HEK293 (cell line): ENCODE measurements around the gene SRD5A1.

Source experiments
- CTCF ChIA-PET: fragments of 350-600 bp; formaldehyde crosslinking; extraction: SDS; loops from one replicate; lab custom pipeline; 2021; ENCODE audit warnings: antibody characterized with exemption; lab: Yijun Ruan, JAX
- POLR2A ChIA-PET: fragments of 300-600 bp; formaldehyde crosslinking; extraction: SDS; loops from one replicate; lab custom pipeline; 2020; ENCODE audit warnings: antibody characterized with exemption, inconsistent platforms; lab: Yijun Ruan, JAX
- H3K27ac ChIP-seq: fragments of 200-500 bp; sonication (Bioruptor generic); 2 replicates; pipeline ENCODE4 v1.5.1; 2014; ENCODE audit warnings: low read depth, low read length, control low read depth, inconsistent platforms; ENCODE audit errors: extremely low read depth
- H3K36me3 ChIP-seq, 2 experiments: fragments of 200-500 bp in 1 of 2; sonication (Bioruptor generic) in 1 of 2; 1 replicate in 1 of 2; 2 replicates in 1 of 2; pipeline ENCODE4 v1.5.1; 2014 to 2017; ENCODE audit warnings: inconsistent platforms in 2 of 2, low read length in 2 of 2; ENCODE audit not compliant: control insufficient read depth in 2 of 2, insufficient read depth in 1 of 2
- H3K4me1 ChIP-seq: fragments of 200-500 bp; sonication (Bioruptor generic); 2 replicates; pipeline ENCODE4 v1.5.1; 2014; ENCODE audit warnings: mild to moderate bottlenecking, low read length, inconsistent platforms; ENCODE audit not compliant: control insufficient read depth, insufficient read depth
- H3K4me3 ChIP-seq: 2 replicates; pipeline ENCODE4 v1.5.1; 2011; ENCODE audit warnings: low read depth, mild to moderate bottlenecking, control low read depth, low read length, moderate library complexity
- H3K9me3 ChIP-seq: fragments of 200-500 bp; sonication (Bioruptor generic); 2 replicates; pipeline ENCODE4 v1.5.1; 2014; ENCODE audit warnings: low read depth, low read length, inconsistent platforms; ENCODE audit not compliant: control insufficient read depth, insufficient read depth
- EGR2 ChIP-seq: fragments of 450-650 bp; formaldehyde crosslinking; IDR thresholded peaks from 2 replicates; pipeline ENCODE4 v1.5.1; 2016; ENCODE audit warnings: low read depth, missing biosample characterization, missing genetic modification characterization
- GLIS2 ChIP-seq: fragments of 450-650 bp; formaldehyde crosslinking; IDR thresholded peaks from 2 replicates; pipeline ENCODE4 v1.5.1; 2016; ENCODE audit warnings: missing biosample characterization, missing genetic modification characterization
- MZF1 ChIP-seq: fragments of 450-650 bp; formaldehyde crosslinking; IDR thresholded peaks from 2 replicates; pipeline ENCODE4 v1.5.1; 2017; ENCODE audit warnings: missing biosample characterization, missing genetic modification characterization, borderline replicate concordance
- PRDM1 ChIP-seq: fragments of 450-650 bp; formaldehyde crosslinking; IDR thresholded peaks from 2 replicates; pipeline ENCODE4; 2016; ENCODE audit warnings: missing biosample characterization, missing genetic modification characterization
- SP7 ChIP-seq: fragments of 450-650 bp; formaldehyde crosslinking; IDR thresholded peaks from 2 replicates; pipeline ENCODE4 v1.5.1; 2016; ENCODE audit warnings: missing biosample characterization, missing genetic modification characterization
- ZBTB17 ChIP-seq: fragments of 450-650 bp; formaldehyde crosslinking; IDR thresholded peaks from 2 replicates; pipeline ENCODE4 v1.5.1; 2016; ENCODE audit warnings: missing biosample characterization, missing genetic modification characterization
- ZBTB20 ChIP-seq: fragments of 450-650 bp; formaldehyde crosslinking; IDR thresholded peaks from 2 replicates; pipeline ENCODE4 v1.5.1; 2016; ENCODE audit warnings: missing biosample characterization, missing genetic modification characterization
- ZBTB8A ChIP-seq: fragments of 450-650 bp; formaldehyde crosslinking; IDR thresholded peaks from 2 replicates; pipeline ENCODE4 v1.5.1; 2016; ENCODE audit warnings: missing biosample characterization, missing genetic modification characterization
- ZFP69B ChIP-seq: fragments of 450-650 bp; formaldehyde crosslinking; IDR thresholded peaks from 2 replicates; pipeline ENCODE4 v1.5.1; 2016; ENCODE audit warnings: missing biosample characterization, missing genetic modification characterization
- ZNF169 ChIP-seq: fragments of 450-650 bp; formaldehyde crosslinking; IDR thresholded peaks from 2 replicates; pipeline ENCODE4 v1.5.1; 2016; ENCODE audit warnings: missing biosample characterization, missing genetic modification characterization
- ZNF2 ChIP-seq: fragments of 450-650 bp; formaldehyde crosslinking; IDR thresholded peaks from 2 replicates; pipeline ENCODE4 v1.5.1; 2016; ENCODE audit warnings: missing biosample characterization, missing genetic modification characterization
- ZNF202 ChIP-seq: fragments of 450-650 bp; formaldehyde crosslinking; IDR thresholded peaks from 2 replicates; pipeline ENCODE4 v1.5.1; 2016; ENCODE audit warnings: missing biosample characterization, missing genetic modification characterization, borderline replicate concordance
- ZNF394 ChIP-seq: fragments of 450-650 bp; formaldehyde crosslinking; IDR thresholded peaks from 2 replicates; pipeline ENCODE4 v1.5.1; 2016; ENCODE audit warnings: missing biosample characterization, missing genetic modification characterization, mild to moderate bottlenecking, moderate library complexity, borderline replicate concordance
- ZNF423 ChIP-seq: fragments of 450-650 bp; formaldehyde crosslinking; IDR thresholded peaks from 2 replicates; pipeline ENCODE4 v1.5.1; 2016; ENCODE audit warnings: missing biosample characterization, missing genetic modification characterization
- ZNF626 ChIP-seq: fragments of 450-650 bp; sonication (Bioruptor Pico); formaldehyde crosslinking; IDR thresholded peaks from 2 replicates; pipeline ENCODE4 v1.5.1; 2018; ENCODE audit warnings: missing biosample characterization, missing genetic modification characterization, inconsistent platforms
- ZNF701 ChIP-seq: fragments of 450-650 bp; formaldehyde crosslinking; IDR thresholded peaks from 2 replicates; pipeline ENCODE4 v1.5.1; 2016; ENCODE audit warnings: missing biosample characterization, missing genetic modification characterization
- ZNF747 ChIP-seq: fragments of 450-650 bp; formaldehyde crosslinking; IDR thresholded peaks from 2 replicates; pipeline ENCODE4 v1.5.1; 2016; ENCODE audit warnings: missing biosample characterization, missing genetic modification characterization
- ZSCAN16 ChIP-seq: fragments of 450-650 bp; formaldehyde crosslinking; IDR thresholded peaks from 2 replicates; pipeline ENCODE4 v1.5.1; 2016; ENCODE audit warnings: missing biosample characterization, missing genetic modification characterization
- TF ChIP-seq, protein P1 (sequence below): fragments of 450-650 bp; formaldehyde crosslinking; IDR thresholded peaks from 2 replicates; pipeline ENCODE4 v1.5.1; 2016; ENCODE audit warnings: missing biosample characterization, missing genetic modification characterization
- TF ChIP-seq, protein P2 (sequence below): fragments of 450-650 bp; IDR thresholded peaks from 2 replicates; pipeline ENCODE4 v1.5.1; 2018; ENCODE audit warnings: missing biosample characterization, missing genetic modification characterization
- TF ChIP-seq, protein P3 (sequence below): fragments of 450-650 bp; formaldehyde crosslinking; IDR thresholded peaks from 2 replicates; pipeline ENCODE4 v1.5.1; 2017; ENCODE audit warnings: missing biosample characterization, mild to moderate bottlenecking, missing genetic modification characterization, moderate library complexity
- TF ChIP-seq, protein P4 (sequence below): fragments of 450-650 bp; formaldehyde crosslinking; IDR thresholded peaks from 2 replicates; pipeline ENCODE4 v1.5.1; 2017; ENCODE audit warnings: missing biosample characterization, missing genetic modification characterization
- TF ChIP-seq, protein P5 (sequence below): fragments of 450-650 bp; formaldehyde crosslinking; IDR thresholded peaks from 2 replicates; pipeline ENCODE4 v1.5.1; 2016; ENCODE audit warnings: missing biosample characterization, missing genetic modification characterization

SRD5A1 gene

DNA sequence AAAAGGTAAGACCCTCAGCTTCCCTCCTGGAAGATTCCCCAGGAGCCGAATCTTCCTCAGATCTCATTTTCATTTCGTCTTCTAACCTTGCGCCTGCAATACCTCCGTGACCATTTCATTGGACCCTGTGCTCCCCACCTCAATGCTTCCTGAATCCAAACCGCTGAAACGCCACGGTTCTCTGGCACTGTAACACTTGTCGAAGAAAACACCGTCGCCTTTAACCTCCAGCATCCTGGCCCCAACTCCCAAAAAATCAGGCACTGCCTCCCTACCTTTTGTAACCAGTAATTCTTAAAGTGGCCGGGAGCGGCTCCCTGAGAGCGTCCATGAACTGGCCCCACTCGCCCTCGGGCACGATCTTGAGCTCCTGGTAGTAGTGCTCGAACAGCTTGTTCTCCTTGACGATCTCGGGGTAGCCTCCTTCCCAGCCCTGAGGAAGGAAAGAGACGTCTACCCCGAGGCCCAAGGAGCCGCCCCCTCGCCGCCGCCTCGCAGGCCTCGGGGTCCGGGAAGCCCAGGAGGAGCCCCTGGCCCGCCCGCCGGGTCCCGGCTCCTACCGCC is 834 bp upstream of the SRD5A1 start:
- peak overlapping the region; percentile 86 for H3K4me3 ChIP-seq
- peaks cover 7% of the 10 kb centered on the region for H3K4me1 ChIP-seq
- TF ChIP-seq, protein P1, sequence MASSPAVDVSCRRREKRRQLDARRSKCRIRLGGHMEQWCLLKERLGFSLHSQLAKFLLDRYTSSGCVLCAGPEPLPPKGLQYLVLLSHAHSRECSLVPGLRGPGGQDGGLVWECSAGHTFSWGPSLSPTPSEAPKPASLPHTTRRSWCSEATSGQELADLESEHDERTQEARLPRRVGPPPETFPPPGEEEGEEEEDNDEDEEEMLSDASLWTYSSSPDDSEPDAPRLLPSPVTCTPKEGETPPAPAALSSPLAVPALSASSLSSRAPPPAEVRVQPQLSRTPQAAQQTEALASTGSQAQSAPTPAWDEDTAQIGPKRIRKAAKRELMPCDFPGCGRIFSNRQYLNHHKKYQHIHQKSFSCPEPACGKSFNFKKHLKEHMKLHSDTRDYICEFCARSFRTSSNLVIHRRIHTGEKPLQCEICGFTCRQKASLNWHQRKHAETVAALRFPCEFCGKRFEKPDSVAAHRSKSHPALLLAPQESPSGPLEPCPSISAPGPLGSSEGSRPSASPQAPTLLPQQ (tag by site-specific recombination), result peak; percentile 93
- TF ChIP-seq, protein P2, sequence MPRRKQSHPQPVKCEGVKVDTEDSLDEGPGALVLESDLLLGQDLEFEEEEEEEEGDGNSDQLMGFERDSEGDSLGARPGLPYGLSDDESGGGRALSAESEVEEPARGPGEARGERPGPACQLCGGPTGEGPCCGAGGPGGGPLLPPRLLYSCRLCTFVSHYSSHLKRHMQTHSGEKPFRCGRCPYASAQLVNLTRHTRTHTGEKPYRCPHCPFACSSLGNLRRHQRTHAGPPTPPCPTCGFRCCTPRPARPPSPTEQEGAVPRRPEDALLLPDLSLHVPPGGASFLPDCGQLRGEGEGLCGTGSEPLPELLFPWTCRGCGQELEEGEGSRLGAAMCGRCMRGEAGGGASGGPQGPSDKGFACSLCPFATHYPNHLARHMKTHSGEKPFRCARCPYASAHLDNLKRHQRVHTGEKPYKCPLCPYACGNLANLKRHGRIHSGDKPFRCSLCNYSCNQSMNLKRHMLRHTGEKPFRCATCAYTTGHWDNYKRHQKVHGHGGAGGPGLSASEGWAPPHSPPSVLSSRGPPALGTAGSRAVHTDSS (tag by site-specific recombination), result peak; percentile 7; the same call in 1 of the 2 replicates
- no peak for TF ChIP-seq ZNF701 (tag by site-specific recombination)
- TF ChIP-seq ZSCAN16 (tag by site-specific recombination), result no peak
- TF ChIP-seq ZNF747 (tag by site-specific recombination), result no peak
- peak; percentile 71 for TF ChIP-seq ZFP69B (tag by site-specific recombination)
- no peak for TF ChIP-seq ZNF626
- ChIA-PET CTCF (interaction anchor here (0.6 to 2.6 kb wide), 4 partner anchors 14 to 761 kb away, joined by 3 to 15 read pairs (median 4); no protein-coding TSS in a partner anchor), POLR2A (interaction anchor here (0.6 to 2.5 kb wide), 15 partner anchors 7 to 1236 kb away, joined by 3 to 13 read pairs (median 4); partner anchors contain the start of genes FASTKD3, ICE1, MTRR and TENT4A)
- no peaks in the 10 kb centered on the region for H3K9me3 ChIP-seq
- peak overlapping the region; percentile 87 for H3K27ac ChIP-seq
- peaks cover 34 to 43% of the 10 kb centered on the region in 2 experiments for H3K36me3 ChIP-seq

DNA sequence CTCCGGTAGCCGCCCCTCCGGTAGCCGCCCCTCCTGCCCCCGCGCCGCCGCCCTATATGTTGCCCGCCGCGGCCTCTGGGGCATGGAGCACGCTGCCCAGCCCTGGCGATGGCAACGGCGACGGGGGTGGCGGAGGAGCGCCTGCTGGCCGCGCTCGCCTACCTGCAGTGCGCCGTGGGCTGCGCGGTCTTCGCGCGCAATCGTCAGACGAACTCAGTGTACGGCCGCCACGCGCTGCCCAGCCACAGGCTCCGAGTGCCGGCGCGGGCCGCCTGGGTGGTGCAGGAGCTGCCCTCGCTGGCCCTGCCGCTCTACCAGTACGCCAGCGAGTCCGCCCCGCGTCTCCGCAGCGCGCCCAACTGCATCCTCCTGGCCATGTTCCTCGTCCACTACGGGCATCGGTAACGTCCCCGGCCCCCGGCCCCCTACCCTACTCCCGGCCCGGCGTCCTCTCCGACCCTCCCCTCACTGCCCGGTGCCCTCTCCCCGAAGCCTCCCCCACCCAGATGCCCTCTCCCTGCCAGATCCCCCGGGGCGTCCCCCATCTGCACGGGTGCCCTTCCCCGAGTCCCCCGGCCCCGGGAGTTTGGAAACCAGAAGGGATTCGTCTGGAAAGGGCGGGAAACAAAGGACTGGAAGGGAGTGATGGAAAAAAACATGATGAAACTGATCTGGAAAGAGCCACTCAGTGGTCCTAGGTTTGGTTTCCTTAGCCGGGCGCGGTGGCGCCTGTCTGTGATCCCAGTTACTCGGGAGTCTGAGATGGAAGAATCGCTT is 417 bp downstream of the SRD5A1 start:
- CTCF ChIA-PET, result interaction anchor here (2.6 kb wide), 1 partner anchor 112 kb away, joined by 15 read pairs; no protein-coding TSS in a partner anchor
- H3K4me3 ChIP-seq, result peak overlapping the region; percentile 86
- POLR2A ChIA-PET, result interaction anchor here (0.6 to 2.5 kb wide), 16 partner anchors 9 to 1235 kb away, joined by 3 to 13 read pairs (median 4); partner anchors contain the start of genes FASTKD3, ICE1, MED10 and MTRR
- peaks cover 7% of the 10 kb centered on the region for H3K4me1 ChIP-seq
- no peaks in the 10 kb centered on the region for H3K9me3 ChIP-seq
- H3K36me3 ChIP-seq, result peaks cover 21 to 31% of the 10 kb centered on the region in 2 experiments
- H3K27ac ChIP-seq, result peak overlapping the region; percentile 87; the same call in 1 of the 2 replicates
- TF ChIP-seq PRDM1 (tag by site-specific recombination) (no peak), ZBTB8A (tag by site-specific recombination) (peak; percentile 29), ZNF2 (0 out of 2 replicates have a peak, but pooled peaks have one; percentile 2), MZF1 (tag by site-specific recombination) (peak; percentile 21; the same call in 1 of the 2 replicates), ZNF169 (tag by site-specific recombination) (no peak), ZBTB17 (tag by site-specific recombination) (peak; percentile 48; the same call in 1 of the 2 replicates), ZBTB20 (tag by site-specific recombination) (peak; percentile 98), ZNF202 (no peak), ZNF394 (tag by site-specific recombination) (peak; percentile 93; the same call in 1 of the 2 replicates), ZNF423 (peak; percentile 33), GLIS2 (tag by site-specific recombination) (peak; percentile 82), SP7 (tag by site-specific recombination) (no peak), EGR2 (tag by site-specific recombination) (peak; percentile 90)
- TF ChIP-seq, protein P3, sequence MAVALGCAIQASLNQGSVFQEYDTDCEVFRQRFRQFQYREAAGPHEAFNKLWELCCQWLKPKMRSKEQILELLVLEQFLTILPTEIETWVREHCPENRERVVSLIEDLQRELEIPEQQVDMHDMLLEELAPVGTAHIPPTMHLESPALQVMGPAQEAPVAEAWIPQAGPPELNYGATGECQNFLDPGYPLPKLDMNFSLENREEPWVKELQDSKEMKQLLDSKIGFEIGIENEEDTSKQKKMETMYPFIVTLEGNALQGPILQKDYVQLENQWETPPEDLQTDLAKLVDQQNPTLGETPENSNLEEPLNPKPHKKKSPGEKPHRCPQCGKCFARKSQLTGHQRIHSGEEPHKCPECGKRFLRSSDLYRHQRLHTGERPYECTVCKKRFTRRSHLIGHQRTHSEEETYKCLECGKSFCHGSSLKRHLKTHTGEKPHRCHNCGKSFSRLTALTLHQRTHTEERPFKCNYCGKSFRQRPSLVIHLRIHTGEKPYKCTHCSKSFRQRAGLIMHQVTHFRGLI, result peak; percentile 94
- TF ChIP-seq, protein P4, sequence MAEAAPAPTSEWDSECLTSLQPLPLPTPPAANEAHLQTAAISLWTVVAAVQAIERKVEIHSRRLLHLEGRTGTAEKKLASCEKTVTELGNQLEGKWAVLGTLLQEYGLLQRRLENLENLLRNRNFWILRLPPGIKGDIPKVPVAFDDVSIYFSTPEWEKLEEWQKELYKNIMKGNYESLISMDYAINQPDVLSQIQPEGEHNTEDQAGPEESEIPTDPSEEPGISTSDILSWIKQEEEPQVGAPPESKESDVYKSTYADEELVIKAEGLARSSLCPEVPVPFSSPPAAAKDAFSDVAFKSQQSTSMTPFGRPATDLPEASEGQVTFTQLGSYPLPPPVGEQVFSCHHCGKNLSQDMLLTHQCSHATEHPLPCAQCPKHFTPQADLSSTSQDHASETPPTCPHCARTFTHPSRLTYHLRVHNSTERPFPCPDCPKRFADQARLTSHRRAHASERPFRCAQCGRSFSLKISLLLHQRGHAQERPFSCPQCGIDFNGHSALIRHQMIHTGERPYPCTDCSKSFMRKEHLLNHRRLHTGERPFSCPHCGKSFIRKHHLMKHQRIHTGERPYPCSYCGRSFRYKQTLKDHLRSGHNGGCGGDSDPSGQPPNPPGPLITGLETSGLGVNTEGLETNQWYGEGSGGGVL (tag by site-specific recombination), result 0 out of 2 replicates have a peak, but pooled peaks have one; percentile 34
- TF ChIP-seq, protein P5, sequence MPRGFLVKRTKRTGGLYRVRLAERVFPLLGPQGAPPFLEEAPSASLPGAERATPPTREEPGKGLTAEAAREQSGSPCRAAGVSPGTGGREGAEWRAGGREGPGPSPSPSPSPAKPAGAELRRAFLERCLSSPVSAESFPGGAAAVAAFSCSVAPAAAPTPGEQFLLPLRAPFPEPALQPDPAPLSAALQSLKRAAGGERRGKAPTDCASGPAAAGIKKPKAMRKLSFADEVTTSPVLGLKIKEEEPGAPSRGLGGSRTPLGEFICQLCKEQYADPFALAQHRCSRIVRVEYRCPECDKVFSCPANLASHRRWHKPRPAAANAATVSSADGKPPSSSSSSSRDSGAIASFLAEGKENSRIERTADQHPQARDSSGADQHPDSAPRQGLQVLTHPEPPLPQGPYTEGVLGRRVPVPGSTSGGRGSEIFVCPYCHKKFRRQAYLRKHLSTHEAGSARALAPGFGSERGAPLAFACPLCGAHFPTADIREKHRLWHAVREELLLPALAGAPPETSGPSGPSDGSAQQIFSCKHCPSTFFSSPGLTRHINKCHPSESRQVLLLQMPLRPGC (tag by site-specific recombination), result no peak
